ENCODE results near the gene NDUFS1.

GRCh38 chr2:206149330-206149729, 9.9 kb downstream of the NDUFS1 start:
- TF ChIP-seq CTCF (IDR thresholded peaks at IDR 0.05) (no peak), POLR2AphosphoS5 (IDR thresholded peaks at IDR 0.05) (no peak), EP300 (IDR thresholded peaks at IDR 0.05) (no peak)

Measured in esophagus muscularis mucosa (tissue), 4 donors.